Measurements from ENCODE around the gene ADAM12.

DNA sequence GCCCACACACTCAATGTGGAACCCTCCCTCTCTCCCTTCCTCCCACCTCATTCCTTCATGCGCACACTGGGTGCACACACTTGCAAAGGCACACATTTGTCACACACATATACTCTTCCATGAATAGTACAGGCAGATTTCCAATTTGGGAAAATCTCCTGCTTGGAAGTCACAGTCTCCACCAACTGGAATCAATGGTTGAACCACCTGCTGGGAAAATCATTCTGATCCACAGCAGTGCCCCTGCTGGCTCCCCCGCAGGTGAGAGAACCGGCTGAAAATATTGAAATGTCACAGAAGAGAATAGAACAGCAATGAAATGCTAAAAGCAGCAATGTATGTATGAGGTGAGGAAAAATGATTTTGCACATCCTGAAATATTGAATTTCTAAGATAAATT lies 232.7 kb downstream of the ADAM12 start:
- TF ChIP-seq POLR2AphosphoS5 (IDR thresholded peaks at IDR 0.05; ENCODE audit: low read depth, low read length), result no peak
- TF ChIP-seq, protein P1, sequence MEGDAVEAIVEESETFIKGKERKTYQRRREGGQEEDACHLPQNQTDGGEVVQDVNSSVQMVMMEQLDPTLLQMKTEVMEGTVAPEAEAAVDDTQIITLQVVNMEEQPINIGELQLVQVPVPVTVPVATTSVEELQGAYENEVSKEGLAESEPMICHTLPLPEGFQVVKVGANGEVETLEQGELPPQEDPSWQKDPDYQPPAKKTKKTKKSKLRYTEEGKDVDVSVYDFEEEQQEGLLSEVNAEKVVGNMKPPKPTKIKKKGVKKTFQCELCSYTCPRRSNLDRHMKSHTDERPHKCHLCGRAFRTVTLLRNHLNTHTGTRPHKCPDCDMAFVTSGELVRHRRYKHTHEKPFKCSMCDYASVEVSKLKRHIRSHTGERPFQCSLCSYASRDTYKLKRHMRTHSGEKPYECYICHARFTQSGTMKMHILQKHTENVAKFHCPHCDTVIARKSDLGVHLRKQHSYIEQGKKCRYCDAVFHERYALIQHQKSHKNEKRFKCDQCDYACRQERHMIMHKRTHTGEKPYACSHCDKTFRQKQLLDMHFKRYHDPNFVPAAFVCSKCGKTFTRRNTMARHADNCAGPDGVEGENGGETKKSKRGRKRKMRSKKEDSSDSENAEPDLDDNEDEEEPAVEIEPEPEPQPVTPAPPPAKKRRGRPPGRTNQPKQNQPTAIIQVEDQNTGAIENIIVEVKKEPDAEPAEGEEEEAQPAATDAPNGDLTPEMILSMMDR (IDR thresholded peaks at IDR 0.05), result no peak
- no peak for TF ChIP-seq FOXJ3 (CRISPR knock-in tag; IDR thresholded peaks at IDR 0.05)
- TF ChIP-seq EP300 (IDR thresholded peaks at IDR 0.05; ENCODE audit: borderline replicate concordance in 1 of 2, low read depth in 1 of 2, low read length in 1 of 2), result no peak
- no peak for TF ChIP-seq RAD21 (IDR thresholded peaks at IDR 0.05; ENCODE audit: low read length)
- no peak for TF ChIP-seq SIN3A (IDR thresholded peaks at IDR 0.05; ENCODE audit: borderline replicate concordance, low read depth, low read length)
- TF ChIP-seq, protein P2, sequence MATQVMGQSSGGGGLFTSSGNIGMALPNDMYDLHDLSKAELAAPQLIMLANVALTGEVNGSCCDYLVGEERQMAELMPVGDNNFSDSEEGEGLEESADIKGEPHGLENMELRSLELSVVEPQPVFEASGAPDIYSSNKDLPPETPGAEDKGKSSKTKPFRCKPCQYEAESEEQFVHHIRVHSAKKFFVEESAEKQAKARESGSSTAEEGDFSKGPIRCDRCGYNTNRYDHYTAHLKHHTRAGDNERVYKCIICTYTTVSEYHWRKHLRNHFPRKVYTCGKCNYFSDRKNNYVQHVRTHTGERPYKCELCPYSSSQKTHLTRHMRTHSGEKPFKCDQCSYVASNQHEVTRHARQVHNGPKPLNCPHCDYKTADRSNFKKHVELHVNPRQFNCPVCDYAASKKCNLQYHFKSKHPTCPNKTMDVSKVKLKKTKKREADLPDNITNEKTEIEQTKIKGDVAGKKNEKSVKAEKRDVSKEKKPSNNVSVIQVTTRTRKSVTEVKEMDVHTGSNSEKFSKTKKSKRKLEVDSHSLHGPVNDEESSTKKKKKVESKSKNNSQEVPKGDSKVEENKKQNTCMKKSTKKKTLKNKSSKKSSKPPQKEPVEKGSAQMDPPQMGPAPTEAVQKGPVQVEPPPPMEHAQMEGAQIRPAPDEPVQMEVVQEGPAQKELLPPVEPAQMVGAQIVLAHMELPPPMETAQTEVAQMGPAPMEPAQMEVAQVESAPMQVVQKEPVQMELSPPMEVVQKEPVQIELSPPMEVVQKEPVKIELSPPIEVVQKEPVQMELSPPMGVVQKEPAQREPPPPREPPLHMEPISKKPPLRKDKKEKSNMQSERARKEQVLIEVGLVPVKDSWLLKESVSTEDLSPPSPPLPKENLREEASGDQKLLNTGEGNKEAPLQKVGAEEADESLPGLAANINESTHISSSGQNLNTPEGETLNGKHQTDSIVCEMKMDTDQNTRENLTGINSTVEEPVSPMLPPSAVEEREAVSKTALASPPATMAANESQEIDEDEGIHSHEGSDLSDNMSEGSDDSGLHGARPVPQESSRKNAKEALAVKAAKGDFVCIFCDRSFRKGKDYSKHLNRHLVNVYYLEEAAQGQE (IDR thresholded peaks at IDR 0.05; ENCODE audit: low read depth, low read length), result no peak

Measured in SK-N-SH (cell line).